ENCODE results near the gene APP.

DNA sequence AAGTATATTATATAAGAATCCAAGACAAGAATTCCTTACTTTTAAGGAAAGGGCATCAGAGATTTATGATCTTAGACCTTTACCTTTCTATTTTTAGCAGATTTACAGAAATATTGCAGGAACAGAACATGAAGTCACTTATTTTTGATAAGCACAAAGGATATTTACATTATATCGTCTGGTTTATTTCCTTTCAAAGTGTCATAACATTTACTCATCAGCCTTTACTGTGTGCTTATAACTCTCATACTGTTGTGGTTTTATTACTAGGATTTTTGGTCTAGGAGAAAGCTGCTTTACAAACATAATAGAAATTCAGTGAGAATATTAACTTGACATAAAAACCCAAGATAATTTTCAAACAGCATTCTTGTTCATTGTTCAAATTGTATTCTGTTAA, 47.6 kb downstream of the APP start:
- TF ChIP-seq POLR2A (IDR thresholded peaks at IDR 0.05; ENCODE audit: low read depth, low read length) (no peak), POLR2AphosphoS5 (IDR thresholded peaks at IDR 0.05; ENCODE audit: low read depth, low read length) (no peak), SPI1 (IDR thresholded peaks at IDR 0.05; ENCODE audit: low read depth, low read length) (no peak), POU2F2 (IDR thresholded peaks at IDR 0.05; ENCODE audit: low read depth, low read length) (no peak)

All from GM12891 (cell line).